HG03460 (cell line): ENCODE results near the gene CTIF.

Experiments
- ATAC-seq: cut with Tn5 transposase; IDR thresholded peaks from one replicate; pipeline ENCODE4 v1.9.1; 2021; ENCODE audit not compliant: unreplicated experiment

Gene CTIF

DNA sequence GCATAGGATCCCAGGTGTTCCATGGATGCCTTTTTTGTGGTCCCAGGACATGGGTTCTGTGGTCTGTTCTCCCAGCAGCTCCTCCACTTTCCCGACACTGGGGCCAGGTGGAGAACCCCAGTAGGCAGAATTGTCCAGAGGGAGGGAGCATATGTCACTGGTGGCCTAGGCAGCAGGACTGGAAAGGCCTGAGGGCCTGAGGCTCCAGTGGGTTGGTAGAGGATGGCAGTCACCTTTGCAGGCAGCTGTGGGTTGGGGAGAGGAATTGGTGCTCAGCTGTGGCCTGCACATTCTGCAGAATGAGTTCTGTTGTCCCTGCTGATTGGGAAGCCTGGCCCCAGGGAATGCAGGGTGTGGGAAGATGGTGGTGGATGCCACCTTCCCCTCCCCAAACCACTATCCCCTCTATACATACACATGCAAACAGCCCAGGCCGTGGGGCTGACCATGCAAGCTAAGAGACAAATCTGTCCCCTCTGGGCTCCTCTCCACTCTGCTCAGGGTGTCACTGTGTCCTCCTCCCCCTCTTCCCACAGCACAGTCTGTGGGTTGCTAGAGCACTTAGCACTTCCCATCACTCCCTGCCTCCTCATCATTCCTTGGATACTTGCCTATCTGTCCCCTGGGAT is 11.4 kb downstream of the CTIF start:
- ATAC-seq = no peak

DNA sequence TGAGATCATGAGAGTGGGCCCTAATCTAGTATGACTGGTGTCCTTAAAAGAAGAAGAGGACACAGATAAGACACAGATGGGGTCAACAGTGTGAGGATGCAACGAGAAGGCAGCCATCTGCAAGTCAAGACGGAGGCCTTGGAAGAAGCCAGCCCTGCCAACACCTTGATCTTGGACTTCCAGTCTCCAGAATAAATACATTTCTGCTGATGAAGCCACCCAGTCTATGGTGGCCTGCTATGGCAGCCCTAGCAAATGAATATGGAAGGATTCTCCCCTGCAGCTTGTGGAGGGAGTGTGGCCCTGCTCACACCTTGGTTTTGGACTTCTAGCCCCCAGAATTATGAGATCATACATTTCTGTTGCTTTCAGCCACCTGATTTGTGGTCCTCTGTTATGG is 12.3 kb downstream of the CTIF start:
- no peak for ATAC-seq

DNA sequence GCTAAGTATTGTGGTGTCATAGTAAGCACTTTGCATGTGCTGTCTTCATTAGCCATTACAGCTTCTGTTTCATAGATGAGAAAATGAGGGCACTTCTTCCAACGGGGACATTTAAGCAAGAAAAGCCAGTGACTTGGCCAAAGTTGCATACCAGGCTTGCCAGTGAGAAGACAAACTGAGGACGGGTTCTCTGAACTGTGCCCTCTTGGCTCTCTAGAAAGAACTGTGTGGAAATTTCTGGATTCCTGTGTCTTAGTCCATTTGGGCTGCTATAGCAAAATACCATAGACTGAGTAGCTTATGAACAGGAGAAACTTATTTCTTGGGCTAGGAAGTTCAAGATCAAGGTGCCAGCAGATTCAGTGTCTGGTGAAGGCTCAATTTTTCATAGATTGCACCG is 13.3 kb downstream of the CTIF start:
- no peak for ATAC-seq

DNA sequence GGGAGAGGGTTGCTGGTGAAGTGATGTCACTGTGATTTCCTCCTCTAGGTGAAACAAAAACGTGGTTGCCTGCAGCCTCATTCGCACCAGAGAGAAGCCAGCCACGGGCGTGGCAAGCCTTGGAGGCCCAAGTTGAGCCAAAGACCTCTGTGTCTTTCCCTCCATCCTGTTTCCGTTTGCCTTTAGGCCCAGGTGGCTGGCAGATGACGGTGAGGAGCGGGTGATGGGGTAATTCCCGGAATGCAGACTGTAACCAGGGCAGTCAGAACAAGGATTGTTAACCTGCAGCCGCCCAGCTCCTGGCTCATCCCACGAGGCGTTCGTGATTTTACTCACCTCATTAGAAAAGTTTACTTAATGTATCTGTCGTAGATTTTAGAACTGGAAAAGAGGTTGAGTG is 14.4 kb downstream of the CTIF start:
- ATAC-seq = no peak

DNA sequence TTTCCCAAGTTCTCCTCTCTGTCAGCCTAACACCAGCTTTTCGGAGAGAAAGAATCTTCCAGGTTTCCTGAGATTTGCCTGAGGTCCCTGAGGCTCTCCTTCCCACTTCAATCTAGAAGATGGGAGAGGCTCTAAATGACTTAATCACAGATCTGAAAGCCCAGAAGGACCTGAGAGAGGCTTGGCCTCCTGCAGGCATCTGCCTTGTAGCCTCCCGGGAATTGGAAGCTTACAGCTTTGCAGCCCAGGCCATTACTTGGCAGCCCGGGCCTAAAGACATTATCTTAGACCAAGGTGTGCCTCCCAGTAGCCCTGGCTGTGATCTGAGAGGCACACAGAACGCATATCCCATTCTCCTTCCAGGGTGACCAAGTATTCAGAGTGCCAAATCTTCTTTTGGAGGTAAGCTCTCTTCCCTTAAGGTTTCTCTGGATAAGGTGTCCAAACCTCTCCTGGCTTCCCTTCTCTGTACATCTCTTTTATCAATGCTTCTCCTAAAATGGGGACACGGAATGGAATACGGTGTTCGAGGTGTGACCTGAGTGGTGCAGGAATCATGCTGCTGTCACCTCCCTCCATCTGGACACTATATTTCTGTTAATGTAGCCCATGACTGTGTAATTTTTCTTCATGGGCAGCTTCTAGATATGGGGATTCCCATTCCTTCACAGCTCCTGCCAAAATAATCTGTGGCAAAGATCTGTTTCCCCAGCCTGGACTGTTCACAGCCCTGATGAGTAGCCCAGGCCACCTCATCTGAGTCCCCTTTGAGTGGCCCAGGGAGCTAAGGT is 16.0 kb downstream of the CTIF start:
- no peak for ATAC-seq

DNA sequence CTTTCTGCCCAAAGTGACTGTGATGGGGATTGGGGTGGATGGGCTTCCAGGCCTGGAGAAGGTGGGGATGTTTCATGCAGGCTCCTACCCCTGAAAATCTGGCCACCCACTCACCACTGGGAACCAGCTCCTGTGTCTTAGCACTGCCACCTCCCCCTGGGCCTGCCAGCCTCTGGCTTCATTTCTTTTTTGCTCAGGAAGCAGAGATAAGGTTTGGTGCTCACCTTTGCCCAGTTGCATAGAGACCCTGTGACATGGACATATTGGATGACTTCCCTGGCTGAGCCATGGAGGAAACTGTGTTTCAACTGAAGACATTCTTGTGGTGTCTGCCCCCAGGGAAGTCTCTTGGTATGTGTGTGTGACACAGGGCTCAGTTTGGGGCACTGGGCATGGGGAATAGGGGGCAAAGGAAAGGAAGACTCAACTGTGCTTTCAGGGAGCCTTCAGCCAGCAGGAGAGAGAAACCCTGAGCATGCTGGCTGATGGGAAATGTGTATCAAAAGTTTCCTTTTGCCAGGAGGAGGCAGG is 16.7 kb downstream of the CTIF start:
- no peak for ATAC-seq

DNA sequence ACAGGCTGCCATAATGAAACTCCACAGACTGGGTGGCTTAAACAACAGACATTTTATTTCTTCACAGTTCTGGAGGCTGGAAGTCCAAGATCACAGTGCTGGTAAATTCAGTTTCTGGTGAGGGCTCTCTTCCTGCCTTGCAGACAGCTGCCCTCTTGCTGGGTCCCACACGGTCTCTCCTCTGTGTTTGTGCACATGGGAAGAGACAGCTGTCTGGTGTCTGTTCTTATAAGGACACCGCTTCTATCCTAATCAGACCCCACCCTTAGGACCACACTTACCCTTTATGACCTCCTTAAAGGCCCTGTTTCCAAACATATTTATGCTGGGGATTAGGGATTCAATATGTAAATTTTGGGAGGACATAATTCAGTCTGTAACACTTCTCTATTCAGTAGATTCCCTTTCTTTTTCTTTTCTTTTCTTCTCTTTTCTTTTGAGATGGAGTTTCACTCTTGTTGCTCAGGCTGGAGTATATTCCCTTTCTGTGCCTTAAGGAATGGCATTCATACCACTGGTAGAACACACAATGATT is 18.9 kb downstream of the CTIF start:
- ATAC-seq = no peak

DNA sequence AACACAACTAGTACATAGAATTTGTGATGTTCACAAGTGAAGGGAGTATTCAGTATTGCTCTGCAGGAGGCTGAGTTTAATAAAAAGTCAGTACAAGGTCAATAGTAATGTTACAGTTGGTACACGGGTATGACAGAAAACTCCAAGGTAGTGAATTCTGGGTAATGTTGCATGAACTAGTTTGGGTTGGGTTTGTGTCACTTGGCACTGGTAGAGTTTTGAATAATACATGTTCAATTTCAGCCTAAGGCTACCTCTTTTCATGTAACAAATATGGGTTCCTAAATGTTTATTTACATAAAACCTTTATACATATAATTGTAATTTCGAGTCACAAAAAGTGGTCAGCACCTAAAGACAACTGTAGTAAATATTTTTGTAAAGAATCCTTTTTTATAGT is 19.4 kb downstream of the CTIF start:
- no peak for ATAC-seq

DNA sequence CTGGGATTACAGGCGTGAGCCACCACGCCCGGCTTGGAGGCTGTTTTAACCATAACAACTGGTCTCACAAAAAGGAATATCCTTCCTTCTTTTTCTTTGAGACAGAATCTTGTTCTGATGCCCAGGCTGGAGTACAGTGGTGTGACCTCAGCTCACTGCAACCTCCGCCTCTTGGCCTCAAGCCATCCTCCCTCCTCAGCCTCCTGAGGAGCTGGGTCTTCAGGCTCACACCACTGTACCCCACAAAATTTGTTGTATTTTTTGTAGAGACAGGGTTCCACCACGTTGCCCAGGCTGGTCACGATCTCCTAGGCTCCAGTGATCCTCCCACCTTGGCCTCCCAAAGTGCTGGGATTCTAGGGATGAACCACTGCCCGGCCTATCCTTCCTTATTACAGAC is 21.7 kb downstream of the CTIF start:
- ATAC-seq = no peak

DNA sequence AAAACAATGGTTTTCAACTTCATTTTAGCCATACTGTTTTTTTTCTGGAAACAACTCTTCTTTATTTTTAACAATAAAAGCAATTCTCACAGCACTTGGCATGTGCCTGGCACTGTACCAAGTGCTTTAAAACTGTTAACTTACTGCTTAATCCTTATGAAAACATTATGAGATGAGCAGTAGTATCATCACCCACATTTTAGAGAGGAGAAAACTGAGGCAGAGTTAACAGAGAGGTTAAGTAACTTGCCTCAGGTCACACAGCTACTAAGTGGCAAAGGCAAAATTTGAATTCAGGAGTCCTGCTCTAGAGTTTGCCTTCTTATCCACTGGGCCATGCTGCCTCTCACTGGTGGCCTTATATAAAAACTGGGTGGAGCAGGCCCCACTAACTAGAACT is 23.2 kb downstream of the CTIF start:
- ATAC-seq = no peak

DNA sequence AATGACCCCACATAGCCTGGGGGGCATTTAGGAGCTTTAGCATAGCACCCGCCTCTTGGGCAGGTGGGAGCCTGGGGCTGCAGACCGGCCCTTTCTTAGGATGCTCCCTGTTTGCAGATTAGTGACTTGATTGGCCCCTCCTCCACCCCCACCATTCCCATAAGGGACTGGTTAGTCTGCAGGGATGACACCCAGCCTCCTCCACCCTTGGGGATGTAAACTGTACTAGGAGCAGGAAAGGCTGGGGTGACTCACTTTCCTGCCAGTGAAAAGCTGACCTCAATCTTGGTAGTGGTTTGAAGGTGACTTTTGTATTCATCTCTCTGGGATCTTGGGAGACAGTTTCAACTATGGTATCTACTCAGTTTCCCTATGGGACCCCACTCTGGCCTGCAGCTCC is 24.2 kb downstream of the CTIF start:
- ATAC-seq = no peak

DNA sequence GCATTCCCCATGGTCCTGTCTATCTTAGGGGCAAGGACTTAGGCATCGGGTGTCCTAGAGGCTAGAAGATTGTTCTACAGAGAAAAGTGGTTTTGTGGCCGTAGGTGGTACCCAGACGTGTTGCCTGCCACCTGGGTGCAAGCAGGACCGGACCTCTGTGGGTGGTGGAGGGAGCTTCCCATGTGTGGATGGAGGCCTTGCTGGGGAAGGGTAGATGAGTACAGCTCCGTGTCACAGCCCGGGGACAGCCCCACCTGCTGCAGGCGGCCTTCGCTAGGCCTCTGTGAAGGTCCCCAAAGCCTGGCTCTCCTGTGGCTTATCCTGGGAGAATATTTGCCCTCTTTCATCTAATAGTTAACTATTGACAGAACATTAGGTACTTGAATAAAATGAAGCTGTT is 25.3 kb downstream of the CTIF start:
- no peak for ATAC-seq

DNA sequence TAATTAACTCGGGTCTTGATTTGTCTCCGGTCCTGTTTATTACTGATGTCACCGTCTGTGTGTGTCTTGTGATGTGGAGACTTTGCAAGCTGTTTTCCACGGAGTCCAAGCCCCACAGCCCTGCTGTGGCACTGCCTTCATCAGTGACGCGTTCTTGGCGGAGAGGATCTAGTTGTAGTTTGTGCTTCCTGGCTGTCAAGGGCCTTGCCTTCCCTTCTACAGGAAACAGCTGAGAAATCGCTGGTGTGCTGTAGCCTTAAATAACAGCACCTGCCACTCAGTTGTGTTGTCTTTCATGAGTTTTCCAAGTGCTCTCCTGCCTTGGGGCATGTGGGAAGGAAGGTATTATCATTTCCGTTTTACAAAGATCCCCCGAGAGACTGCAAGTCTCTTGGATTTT is 26.3 kb downstream of the CTIF start:
- ATAC-seq = no peak

DNA sequence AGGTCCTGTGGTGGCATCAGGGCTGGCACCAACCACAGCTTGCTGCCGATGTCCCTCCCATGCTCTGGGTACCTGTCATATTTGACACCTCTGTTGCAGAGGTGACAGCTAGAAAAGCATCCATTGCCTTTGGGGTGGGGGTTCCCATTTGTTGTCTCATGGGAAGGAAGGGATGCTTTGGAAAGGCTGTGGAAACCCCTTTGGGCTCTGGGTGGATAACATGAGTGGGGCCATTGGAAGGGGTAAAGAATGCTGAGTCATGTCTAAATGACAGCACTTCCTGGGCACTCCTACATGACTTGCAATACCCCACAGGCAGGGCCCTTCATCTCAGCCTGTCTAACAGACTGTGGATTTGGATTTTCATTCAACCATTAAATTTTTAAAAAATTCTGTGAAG is 27.8 kb downstream of the CTIF start:
- no peak for ATAC-seq

DNA sequence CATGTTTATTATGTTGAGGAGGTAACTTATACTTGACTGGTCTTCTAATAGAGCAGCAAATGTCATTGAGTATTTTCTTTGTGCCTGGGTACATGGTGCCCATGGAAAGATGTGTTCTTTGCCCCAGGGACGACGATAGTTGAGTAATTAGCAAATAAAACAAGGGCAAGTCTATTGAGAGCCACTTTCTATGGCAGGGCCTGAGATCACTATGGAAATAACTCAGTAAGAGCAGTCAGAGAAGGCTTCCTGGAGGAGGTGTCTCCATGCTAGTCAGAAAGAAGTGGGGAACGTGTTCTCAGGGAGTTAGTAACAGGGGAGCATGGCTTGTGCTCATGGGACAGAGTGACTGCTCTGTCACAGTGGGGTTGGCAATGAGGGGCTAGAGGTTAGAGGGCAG is 28.6 kb downstream of the CTIF start:
- ATAC-seq = no peak

DNA sequence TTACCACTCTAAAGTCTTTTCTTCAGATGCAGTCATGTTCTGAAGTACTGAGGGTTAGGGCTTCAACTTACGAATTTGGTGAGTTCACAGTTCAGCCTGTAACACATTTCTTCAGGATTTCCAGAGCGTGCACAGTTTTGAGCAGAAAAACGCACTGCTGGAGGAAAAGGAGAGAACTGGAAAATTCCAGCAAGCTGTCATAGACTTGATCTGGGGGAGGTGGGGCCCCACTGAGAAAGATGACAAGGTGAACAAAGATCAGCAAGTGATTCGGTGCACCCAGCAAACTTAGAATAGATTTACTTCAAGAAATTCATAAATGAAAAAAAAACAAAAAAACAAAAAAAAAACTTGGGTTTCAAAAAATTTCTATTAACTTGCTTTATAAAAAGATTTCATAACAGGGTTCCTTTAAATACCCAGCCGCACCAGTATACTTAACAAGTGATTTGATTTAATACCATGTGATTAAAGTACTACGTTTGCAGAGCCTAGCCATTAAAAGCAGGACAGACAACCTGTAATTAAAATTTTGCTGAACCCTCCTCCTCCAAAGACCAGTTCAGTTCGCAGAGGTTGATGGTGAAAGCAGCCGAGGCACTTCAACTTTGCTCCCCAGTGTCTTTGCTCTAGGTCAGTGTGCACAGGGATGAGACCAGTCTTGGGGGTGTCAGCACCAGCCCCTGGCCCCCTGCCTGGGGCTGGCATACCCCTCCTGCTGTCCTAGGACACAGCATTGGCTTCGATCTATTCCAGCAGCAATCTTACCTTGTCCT is 30.5 kb downstream of the CTIF start:
- no peak for ATAC-seq

DNA sequence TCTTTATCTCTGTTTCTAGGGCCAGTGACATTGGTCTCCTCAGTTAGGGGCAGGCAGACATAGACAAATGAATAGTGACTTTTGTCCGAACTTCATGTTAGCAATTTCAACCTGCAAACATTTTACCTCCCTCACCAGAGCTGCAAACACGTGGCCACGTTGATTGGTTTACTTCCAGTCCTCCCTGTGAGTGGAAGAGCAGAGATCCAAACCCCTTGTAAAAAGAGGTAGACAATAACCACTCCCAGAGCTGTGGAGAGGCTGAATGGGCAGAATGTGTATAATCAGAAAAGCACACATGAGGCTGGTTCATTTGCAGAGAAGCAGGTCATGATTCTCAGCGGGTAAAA is 31.1 kb downstream of the CTIF start:
- ATAC-seq = no peak

DNA sequence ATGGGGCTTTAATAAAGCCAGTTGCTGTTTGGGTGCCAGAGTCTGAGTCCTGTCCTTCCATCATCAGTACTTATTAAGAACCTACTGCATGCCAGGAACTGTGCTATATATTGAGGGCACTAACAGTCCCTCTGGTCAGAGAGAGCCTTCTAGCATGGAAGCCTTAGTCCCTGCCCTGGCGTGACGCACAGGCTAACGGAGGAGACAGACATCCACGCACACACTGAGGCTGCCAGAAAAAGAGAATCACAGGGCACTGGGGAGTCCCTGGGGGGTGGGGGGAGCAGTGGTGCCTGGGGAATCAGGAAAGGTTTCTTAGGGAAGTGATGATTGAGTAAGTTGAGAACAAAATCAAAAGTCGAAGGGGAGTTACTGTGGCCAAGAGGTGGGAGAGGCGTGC is 31.5 kb downstream of the CTIF start:
- no peak for ATAC-seq

DNA sequence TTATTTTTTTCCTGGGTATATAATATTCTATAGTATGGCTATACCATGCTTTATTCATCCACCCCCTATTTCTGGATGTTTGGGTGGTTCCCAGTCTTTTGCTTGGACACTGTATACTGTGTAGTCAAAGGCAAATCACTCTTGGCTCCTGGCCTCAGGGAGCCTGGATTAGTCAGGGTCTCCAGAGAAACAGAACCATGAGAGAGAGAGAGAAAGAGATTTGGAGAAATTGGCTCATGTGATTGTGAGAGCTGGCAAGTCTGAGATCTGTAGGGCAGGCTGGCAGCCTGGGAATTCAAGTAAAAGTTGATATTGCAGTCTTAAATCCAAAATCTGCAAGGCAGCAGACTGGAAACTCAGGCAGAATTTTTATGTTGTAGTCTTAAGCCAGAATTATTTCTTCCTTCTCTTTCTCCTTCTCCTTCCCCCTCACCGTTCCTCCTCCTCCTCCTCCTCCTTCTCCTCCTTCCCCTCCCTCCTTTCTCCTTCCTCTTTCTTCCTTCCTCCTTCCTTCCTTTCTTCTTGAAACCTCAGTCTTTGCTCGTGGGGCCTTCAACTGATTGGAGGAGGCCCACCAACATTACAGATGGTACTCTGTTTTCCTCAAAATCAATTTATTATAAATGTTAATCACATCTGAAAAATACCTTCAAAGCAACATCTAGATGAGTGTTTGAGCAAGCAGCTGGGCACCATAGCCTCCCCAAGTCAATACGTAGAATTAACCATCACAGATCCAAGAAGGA is 33.0 kb downstream of the CTIF start:
- no peak for ATAC-seq

DNA sequence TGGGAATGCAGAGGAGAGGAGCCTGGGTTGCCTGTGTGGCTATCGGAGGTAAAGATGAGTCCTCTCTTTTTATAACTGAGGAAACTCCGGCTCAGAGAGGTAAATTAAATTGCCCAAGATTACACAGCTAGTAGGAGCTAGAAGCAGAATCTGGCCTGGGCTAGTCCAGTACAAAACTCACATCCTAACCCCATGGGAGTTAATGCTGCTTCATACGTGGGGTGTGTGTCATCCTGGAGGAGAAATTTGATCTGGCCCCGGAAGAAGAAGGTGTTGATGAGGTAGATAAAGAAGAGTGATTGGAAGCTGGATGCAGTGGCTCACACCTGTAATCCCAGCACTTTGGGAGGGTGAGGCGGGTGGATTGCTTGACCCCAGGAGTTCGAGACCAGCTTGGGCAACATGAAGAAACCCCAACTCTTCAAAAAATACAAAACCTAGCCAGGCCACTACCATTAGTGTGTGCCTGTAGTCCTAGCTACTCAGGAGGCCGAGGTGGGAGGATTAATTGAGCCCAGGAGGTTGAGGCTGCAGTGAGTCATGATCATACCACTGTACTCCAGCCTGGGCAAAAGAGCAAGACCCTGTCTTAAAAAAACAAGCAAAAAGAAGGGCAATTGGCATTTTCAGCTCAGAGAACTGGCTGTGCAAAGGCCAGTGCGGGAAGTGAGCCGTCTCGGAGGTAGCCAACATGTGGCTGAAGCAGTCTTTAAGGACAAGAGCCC is 33.7 kb downstream of the CTIF start:
- no peak for ATAC-seq
